OCI-LY7 (cell line): ENCODE results near the gene DHRS1. TPM values are rescaled to one million over a fixed set of nuclear protein-coding genes. Genes with fewer than 3 reads are reported as not detected.

Experiments
- BruUV-seq: library from RNA; stranded (reverse); fragments of 400-500 nt; replicated peaks from 2 replicates; lab custom pipeline; 2021; lab: Mats Ljungman, UMichigan
- CTCF ChIA-PET: fragments of 300-600 bp; sonication (Branson Sonifier 250); formaldehyde crosslinking; loops from one replicate; lab custom pipeline; 2022; ENCODE audit warnings: antibody characterized with exemption; ENCODE audit not compliant: unreplicated experiment; lab: Charles Lee
- POLR2A ChIA-PET: fragments of 300-600 bp; sonication (Branson Sonifier 250); formaldehyde crosslinking; loops from one replicate; lab custom pipeline; 2022; ENCODE audit warnings: antibody characterized with exemption; lab: Charles Lee
- DNase-seq: peaks from one replicate; pipeline ENCODE4 v3.0.0-alpha.2; 2015; ENCODE audit warnings: low spot score
- H2AFZ ChIP-seq: fragments of 200-600 bp; sonication (generic), shearing (Covaris generic); 2 replicates; pipeline ENCODE4 v1.6.1; 2014; ENCODE audit warnings: mild to moderate bottlenecking, antibody characterized with exemption, low read length, moderate library complexity
- H3K27ac ChIP-seq: fragments of 200-600 bp; sonication (generic); 2 replicates; pipeline ENCODE4 v1.5.1; 2014; ENCODE audit warnings: mixed run types, low read depth, mild to moderate bottlenecking, moderate library complexity, low read length, inconsistent platforms; ENCODE audit not compliant: poor library complexity, severe bottlenecking
- H3K36me3 ChIP-seq: fragments of 200-600 bp; sonication (generic); 2 replicates; pipeline ENCODE4 v1.6.1; 2014; ENCODE audit warnings: mild to moderate bottlenecking, antibody characterized with exemption, low read length, moderate library complexity, mixed read lengths; ENCODE audit not compliant: insufficient read depth
- H3K4me1 ChIP-seq: fragments of 200-600 bp; sonication (generic); 2 replicates; pipeline ENCODE4 v1.5.1; 2014; ENCODE audit warnings: mild to moderate bottlenecking, low read length; ENCODE audit not compliant: insufficient read depth, poor library complexity, severe bottlenecking
- H3K4me2 ChIP-seq: fragments of 200-600 bp; sonication (generic); 2 replicates; pipeline ENCODE4 v1.6.1; 2014; ENCODE audit warnings: mild to moderate bottlenecking, low read length
- H3K4me3 ChIP-seq: fragments of 200-600 bp; sonication (generic); 2 replicates; pipeline ENCODE4 v1.5.1; 2014; ENCODE audit warnings: mild to moderate bottlenecking, low read depth, low read length; ENCODE audit not compliant: poor library complexity, severe bottlenecking
- H3K79me2 ChIP-seq: fragments of 200-600 bp; sonication (generic); 2 replicates; pipeline ENCODE4 v1.6.1; 2016; ENCODE audit warnings: low read depth, mild to moderate bottlenecking, low read length, moderate library complexity, mixed read lengths; ENCODE audit not compliant: insufficient read depth
- H3K9me2 ChIP-seq: fragments of 200-600 bp; sonication (generic); 2 replicates; pipeline ENCODE4 v1.6.1; 2016; ENCODE audit warnings: mild to moderate bottlenecking, low read length, mixed read lengths; ENCODE audit not compliant: insufficient read depth
- H3K9me3 ChIP-seq: fragments of 200-600 bp; sonication (generic); 2 replicates; pipeline ENCODE4 v1.6.1; 2014; ENCODE audit warnings: mild to moderate bottlenecking, mixed run types, low read length, mixed read lengths
- H4K20me1 ChIP-seq: fragments of 200-600 bp; sonication (generic); 2 replicates; pipeline ENCODE4 v1.6.1; 2014; ENCODE audit warnings: mild to moderate bottlenecking, antibody characterized with exemption, low read length, moderate library complexity, mixed read lengths; ENCODE audit not compliant: insufficient read depth
- CTCF ChIP-seq: fragments of 200-600 bp; sonication (generic); conservative IDR thresholded peaks from 2 replicates; pipeline ENCODE4 v1.5.1; 2014; ENCODE audit warnings: mild to moderate bottlenecking, antibody characterized with exemption, low read length, moderate library complexity, mixed read lengths
- EZH2phosphoT487 ChIP-seq: fragments of 200-600 bp; sonication (generic); IDR thresholded peaks from 2 replicates; pipeline ENCODE4 v1.6.1; 2018; ENCODE audit warnings: low read depth, borderline replicate concordance, mild to moderate bottlenecking, mixed run types, antibody characterized with exemption, low read length, moderate library complexity, mixed read lengths
- intact Hi-C: fragments of 100-400 bp; cut with micrococcal nuclease; formaldehyde crosslinking; loops from one replicate; pipeline ENCODE4 v1.10.0; 2022; ENCODE audit not compliant: unreplicated experiment
- total RNA-seq, 2 experiments: library from RNA; depleted of rRNA in 1 of 2; stranded (reverse); fragments of >200 nt in 1 of 2; shearing (Covaris generic) in 1 of 2; gene quantifications; 2 replicates each; pipeline ENCODE4 v1.2.3, GENCODE V29; 2014 to 2022

The DHRS1 gene
- total RNA-seq, 2 experiments from 2014 or later = 27.4 to 34.9 TPM

DNA sequence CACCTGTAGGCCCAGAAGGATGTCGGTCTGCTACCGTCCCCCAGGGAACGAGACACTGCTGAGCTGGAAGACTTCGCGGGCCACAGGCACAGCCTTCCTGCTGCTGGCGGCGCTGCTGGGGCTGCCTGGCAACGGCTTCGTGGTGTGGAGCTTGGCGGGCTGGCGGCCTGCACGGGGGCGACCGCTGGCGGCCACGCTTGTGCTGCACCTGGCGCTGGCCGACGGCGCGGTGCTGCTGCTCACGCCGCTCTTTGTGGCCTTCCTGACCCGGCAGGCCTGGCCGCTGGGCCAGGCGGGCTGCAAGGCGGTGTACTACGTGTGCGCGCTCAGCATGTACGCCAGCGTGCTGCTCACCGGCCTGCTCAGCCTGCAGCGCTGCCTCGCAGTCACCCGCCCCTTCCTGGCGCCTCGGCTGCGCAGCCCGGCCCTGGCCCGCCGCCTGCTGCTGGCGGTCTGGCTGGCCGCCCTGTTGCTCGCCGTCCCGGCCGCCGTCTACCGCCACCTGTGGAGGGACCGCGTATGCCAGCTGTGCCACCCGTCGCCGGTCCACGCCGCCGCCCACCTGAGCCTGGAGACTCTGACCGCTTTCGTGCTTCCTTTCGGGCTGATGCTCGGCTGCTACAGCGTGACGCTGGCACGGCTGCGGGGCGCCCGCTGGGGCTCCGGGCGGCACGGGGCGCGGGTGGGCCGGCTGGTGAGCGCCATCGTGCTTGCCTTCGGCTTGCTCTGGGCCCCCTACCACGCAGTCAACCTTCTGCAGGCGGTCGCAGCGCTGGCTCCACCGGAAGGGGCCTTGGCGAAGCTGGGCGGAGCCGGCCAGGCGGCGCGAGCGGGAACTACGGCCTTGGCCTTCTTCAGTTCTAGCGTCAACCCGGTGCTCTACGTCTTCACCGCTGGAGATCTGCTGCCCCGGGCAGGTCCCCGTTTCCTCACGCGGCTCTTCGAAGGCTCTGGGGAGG, 11.3 kb upstream of the DHRS1 start, which contains the start of gene LTB4R:
TSS of gene LTB4R (plus strand) at position 857 of the 959 bp plus-strand sequence. CDS start 4,150 bp downstream, outside the sequence.
- H3K9me2 ChIP-seq = no peaks in the 10 kb centered on the region
- H2AFZ ChIP-seq = no peak within 1 kb of the TSS
- H3K79me2 ChIP-seq = no peaks in the 10 kb centered on the region
- ChIA-PET POLR2A (interaction anchor here (0.7 to 2.5 kb wide), 3 partner anchors 9 to 40 kb away, joined by 3 to 9 read pairs (median 4); partner anchors contain the start of genes DHRS1, NOP9 and RABGGTA), CTCF (interaction anchor here (0.9 kb wide), 1 partner anchor 14 kb away, joined by 4 read pairs; no protein-coding TSS in a partner anchor)
- no peaks in the 10 kb centered on the region for H3K9me3 ChIP-seq
- BruUV-seq = no TSS peak
- H3K36me3 ChIP-seq = peaks cover 76% of the 10 kb centered on the region
- peak within 1 kb of the TSS; percentile 39; the same call in 1 of the 2 replicates for H3K4me2 ChIP-seq
- H3K27ac ChIP-seq = no peak within 1 kb of the TSS
- no peaks in the 10 kb centered on the region for H4K20me1 ChIP-seq
- peak; percentile 70 for DNase-seq
- H3K4me1 ChIP-seq = peaks cover 38% of the 10 kb centered on the region
- intact Hi-C loops = no loop called here
- TF ChIP-seq CTCF (peak; percentile 30; the same call in 1 of the 2 replicates), EZH2phosphoT487 (no peak)
- H3K4me3 ChIP-seq = no peak within 1 kb of the TSS

DNA sequence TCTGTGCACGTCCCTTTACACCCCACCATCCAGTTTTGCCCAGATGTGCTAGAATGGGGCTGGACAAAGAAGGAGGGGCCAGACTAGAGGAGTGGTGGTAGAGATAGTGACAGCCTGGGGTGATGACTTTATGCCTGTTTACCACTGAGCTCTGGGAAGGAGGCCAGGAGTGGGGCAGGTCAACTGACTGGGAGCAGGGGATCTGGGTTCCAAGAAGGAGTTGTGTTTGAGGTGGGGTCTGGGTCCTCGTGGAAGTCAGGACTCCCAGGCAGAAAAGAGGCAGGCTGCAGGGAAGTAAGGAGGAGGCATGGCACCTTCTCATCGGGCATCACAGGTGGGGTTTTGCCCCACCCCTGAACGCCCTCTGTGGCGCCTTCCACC, 10.7 kb upstream of the DHRS1 start:
- Histone ChIP-seq H3K27ac (no peak overlapping the region), H3K36me3 (peaks cover 80% of the 10 kb centered on the region), H3K79me2 (no peaks in the 10 kb centered on the region), H4K20me1 (no peaks in the 10 kb centered on the region), H2AFZ (no peak overlapping the region), H3K4me1 (peaks cover 38% of the 10 kb centered on the region), H3K9me2 (no peaks in the 10 kb centered on the region), H3K9me3 (no peaks in the 10 kb centered on the region), H3K4me2 (peak overlapping the region; percentile 39; the same call in 1 of the 2 replicates), H3K4me3 (no peak overlapping the region)
- intact Hi-C loops = no loop called here
- ChIA-PET CTCF (interaction anchor here (0.9 kb wide), 1 partner anchor 13 kb away, joined by 4 read pairs; no protein-coding TSS in a partner anchor), POLR2A (interaction anchor here (0.7 to 2.5 kb wide), 3 partner anchors 9 to 39 kb away, joined by 3 to 9 read pairs (median 4); partner anchors contain the start of genes DHRS1, NOP9 and RABGGTA)
- TF ChIP-seq CTCF (no peak), EZH2phosphoT487 (no peak)
- DNase-seq = no peak
- no TSS peak for BruUV-seq
